Tibial nerve (tissue), 4 donors: ENCODE results near the gene ERCC4. TPM values are rescaled to one million over a fixed set of nuclear protein-coding genes. Genes with fewer than 3 reads are reported as not detected.

ENCODE experiments used
- DNase-seq, 2 donors: peaks; one replicate each; pipeline ENCODE4 v3.0.0-alpha.2; 2019; ENCODE audit warnings: low spot score in 2 of 2
- H3K27ac ChIP-seq, 4 donors: fragments of 200-600 bp; sonication (generic) in 3 of 4; one replicate each; pipeline ENCODE4 v1.5.1; 2017 to 2019; ENCODE audit warnings: mild to moderate bottlenecking in 1 of 4
- H3K27me3 ChIP-seq, 2 donors: fragments of 200-600 bp; sonication (generic) in 1 of 2; one replicate each; pipeline versions ENCODE4 v1.5.1 to v1.6.0; 2017 to 2019
- H3K36me3 ChIP-seq, 3 donors: fragments of 200-600 bp; sonication (generic); one replicate each; pipeline ENCODE4 v1.5.1; 2018 to 2019
- H3K4me1 ChIP-seq, 4 donors: fragments of 200-600 bp; sonication (generic) in 3 of 4; one replicate each; pipeline ENCODE4 v1.5.1; 2017 to 2019
- H3K4me3 ChIP-seq, 4 donors: fragments of 200-600 bp; sonication (generic) in 3 of 4; one replicate each; pipeline ENCODE4 v1.5.1; 2017 to 2019; ENCODE audit warnings: mild to moderate bottlenecking in 1 of 4, moderate library complexity in 1 of 4
- H3K9me3 ChIP-seq, 4 donors: fragments of 200-600 bp; sonication (generic) in 3 of 4; one replicate each; pipeline ENCODE4 v1.5.1; 2017 to 2019
- CTCF ChIP-seq, 5 experiments: fragments of 200-600 bp in 3 of 5; fragments of 450-650 bp in 2 of 5; sonication (generic) in 3 of 5; IDR thresholded peaks; one replicate each; pipeline ENCODE4 v1.5.1; 2016 to 2019; ENCODE audit warnings: antibody characterized with exemption in 5 of 5, mild to moderate bottlenecking in 3 of 5, moderate library complexity in 2 of 5
- EP300 ChIP-seq, 2 donors: sonication (generic); formaldehyde crosslinking; IDR thresholded peaks; one replicate each; pipeline ENCODE4 v1.6.1; 2017; ENCODE audit warnings: antibody characterized with exemption in 2 of 2, mild to moderate bottlenecking in 1 of 2
- POLR2A ChIP-seq, 2 donors: fragments of 450-650 bp; IDR thresholded peaks; one replicate each; pipeline ENCODE4 v1.6.1; 2017; ENCODE audit warnings: antibody characterized with exemption in 2 of 2, mild to moderate bottlenecking in 2 of 2, moderate library complexity in 2 of 2
- WGBS, 2 donors: methylation state at CpG; one replicate each; pipeline ENCODE4 v1.1.5; 2018; 5-methylcytosine and 5-hydroxymethylcytosine counted together
- total RNA-seq, 4 donors: library from RNA; depleted of rRNA; stranded (reverse); fragments of >200 nt; gene quantifications; one replicate each; pipeline ENCODE4 v1.1.0, GENCODE V29; 2016

The ERCC4 gene
- total RNA-seq, 4 donors from 2014 or later: 7.3 to 8.7 (median 7.9) TPM

- H3K4me3 ChIP-seq: no peak overlapping the region
- H3K4me1 ChIP-seq: peaks cover 0 to 22% (median 3%) of the 10 kb centered on the region in 4 donors
- no peaks in the 10 kb centered on the region for H3K36me3 ChIP-seq
- no peak overlapping the region for H3K27ac ChIP-seq
- H3K27me3 ChIP-seq: no peaks in the 10 kb centered on the region
- 71 to 75% methylated on average over 12 of the region's 12 CpGs for WGBS, 2 donors
- TF ChIP-seq EP300 (IDR thresholded peaks at IDR 0.05) (no peak), POLR2A (IDR thresholded peaks at IDR 0.05) (no peak), CTCF (IDR thresholded peaks at IDR 0.05) (no peak)
- H3K9me3 ChIP-seq: no peaks in the 10 kb centered on the region
- no peak for DNase-seq
Measured at GRCh38 chr16:13999895-14000425, 80.0 kb downstream of the ERCC4 start.

- Histone ChIP-seq H3K27ac (no peak overlapping the region), H3K27me3 (no peaks in the 10 kb centered on the region), H3K4me1 (peaks cover 0 to 22% (median 4%) of the 10 kb centered on the region in 4 donors), H3K9me3 (no peaks in the 10 kb centered on the region), H3K36me3 (no peaks in the 10 kb centered on the region), H3K4me3 (no peak overlapping the region)
- whole genome bisulfite sequencing, 2 donors: 91 to 94% methylated on average over 10 of the region's 10 CpGs
- TF ChIP-seq EP300 (IDR thresholded peaks at IDR 0.05): no peak
- TF ChIP-seq POLR2A (IDR thresholded peaks at IDR 0.05): no peak
- TF ChIP-seq CTCF (IDR thresholded peaks at IDR 0.05): no peak
- DNase-seq: no peak
Measured at GRCh38 chr16:14001521-14001920, 81.6 kb downstream of the ERCC4 start.

Other genes starting within 250 kb of the ERCC4 start
- 10 to 100 TPM; 35.6 to 76.9 (median 61.8) TPM for gene MRTFB, start 151.2 kb downstream of the ERCC4 start, total RNA-seq